ENCODE data around the gene TMEM203. TPM values are rescaled to one million over a fixed set of nuclear protein-coding genes. Genes with fewer than 3 reads are reported as not detected.

Gene TMEM203
- polyA plus RNA-seq, 1 donor = 33.1 TPM

DNA sequence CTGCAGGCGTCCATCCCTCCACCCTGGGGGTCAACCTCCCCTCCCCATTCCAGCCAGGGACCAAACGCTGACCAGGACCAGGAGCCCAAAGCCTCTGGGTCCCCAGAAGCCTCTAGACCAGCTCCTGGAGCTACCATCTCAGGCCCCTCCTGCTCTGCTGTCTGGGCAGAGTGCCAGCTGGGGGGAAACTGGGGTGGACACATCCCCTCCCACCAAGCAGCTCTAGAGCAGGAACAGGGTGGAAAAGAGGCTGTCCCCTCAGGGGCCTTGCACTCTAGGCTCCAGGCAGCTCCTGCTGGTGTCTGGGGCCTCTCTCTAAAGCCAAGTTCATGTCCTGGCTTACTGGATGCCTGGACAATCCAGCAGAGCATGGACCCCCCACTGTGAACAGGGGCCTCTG is 12.6 kb downstream of the TMEM203 start:
- H3K27ac ChIP-seq (ENCODE audit: low read length) = no peak overlapping the region
- no peak overlapping the region for H3K4me3 ChIP-seq (ENCODE audit: low read length)
- H3K36me3 ChIP-seq (ENCODE audit: control insufficient read depth, insufficient read depth, low read length) = peaks cover 40% of the 10 kb centered on the region
- H3K9me3 ChIP-seq (ENCODE audit: control insufficient read depth, low read depth, low read length) = no peaks in the 10 kb centered on the region
- H3K4me1 ChIP-seq (ENCODE audit: control insufficient read depth, insufficient read depth, low read length) = peaks cover 57% of the 10 kb centered on the region
- no peak for DNase-seq
- no peaks in the 10 kb centered on the region for H3K27me3 ChIP-seq (ENCODE audit: control insufficient read depth, insufficient read depth, low read length)
- WGBS (ENCODE audit: insufficient coverage, low lambda C conversion rate) = no CpG with 5 or more reads among the region's 2 CpGs

DNA sequence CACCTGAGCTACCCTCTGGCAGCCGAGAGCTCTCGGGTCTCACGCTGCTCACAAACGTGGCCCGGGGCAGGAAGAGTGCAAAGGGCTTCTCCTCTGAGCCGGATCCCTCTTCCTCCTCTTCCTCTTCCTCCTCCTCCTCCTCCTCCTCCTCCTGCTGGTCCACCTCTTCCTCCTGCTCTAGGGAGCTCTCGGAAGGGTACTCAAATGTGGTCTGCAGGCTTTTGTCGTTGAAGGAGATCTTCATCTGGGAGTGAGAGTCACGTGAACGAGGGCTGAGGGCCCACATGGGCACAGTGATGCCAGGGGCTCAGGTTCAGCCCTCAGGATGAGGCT is 13.0 kb downstream of the TMEM203 start:
- Histone ChIP-seq H3K36me3 (ENCODE audit: control insufficient read depth, insufficient read depth, low read length) (peaks cover 40% of the 10 kb centered on the region), H3K4me1 (ENCODE audit: control insufficient read depth, insufficient read depth, low read length) (peaks cover 56% of the 10 kb centered on the region), H3K27me3 (ENCODE audit: control insufficient read depth, insufficient read depth, low read length) (no peaks in the 10 kb centered on the region), H3K27ac (ENCODE audit: low read length) (no peak overlapping the region), H3K4me3 (ENCODE audit: low read length) (no peak overlapping the region), H3K9me3 (ENCODE audit: control insufficient read depth, low read depth, low read length) (no peaks in the 10 kb centered on the region)
- no CpG with 5 or more reads among the region's 10 CpGs for WGBS (ENCODE audit: insufficient coverage, low lambda C conversion rate)
- no peak for DNase-seq

DNA sequence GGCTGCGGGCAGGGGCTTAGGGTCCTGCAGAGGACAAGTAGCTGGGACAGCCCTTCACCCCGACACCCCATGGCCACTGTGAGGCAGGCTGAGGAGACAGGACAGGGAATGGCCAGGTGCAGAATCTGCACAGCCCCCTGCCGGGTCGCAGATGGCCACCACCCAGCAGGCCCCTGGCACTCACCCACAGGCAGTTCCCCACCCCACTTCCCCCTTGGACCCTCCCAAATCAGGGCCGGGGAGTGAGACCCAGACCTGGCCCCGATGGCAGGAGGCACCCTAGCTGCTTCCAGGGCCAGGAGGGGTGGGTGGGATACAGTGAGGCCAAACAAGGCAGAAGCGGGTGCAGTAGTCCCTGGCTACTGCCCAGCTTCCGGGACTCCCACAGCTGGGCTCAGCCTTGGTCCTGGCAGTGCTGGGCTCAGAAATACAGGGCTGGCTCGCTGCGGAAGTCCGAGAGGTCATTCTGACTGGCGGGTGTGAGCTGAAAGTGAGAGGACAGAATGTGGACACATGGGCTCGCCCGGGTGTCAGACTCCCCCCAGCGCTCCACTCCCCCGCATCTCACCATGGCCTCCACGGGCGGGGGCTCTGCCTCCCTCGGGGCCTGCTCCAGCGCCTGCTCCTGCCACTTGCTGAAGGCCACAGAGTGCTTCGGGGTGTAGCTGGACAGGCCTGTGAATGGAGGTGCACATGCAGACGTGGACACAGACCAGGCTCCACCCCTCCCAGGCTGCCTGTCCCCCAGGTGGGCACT is 13.6 kb downstream of the TMEM203 start:
- no peaks in the 10 kb centered on the region for H3K27me3 ChIP-seq (ENCODE audit: control insufficient read depth, insufficient read depth, low read length)
- no peak overlapping the region for H3K4me3 ChIP-seq (ENCODE audit: low read length)
- WGBS (ENCODE audit: insufficient coverage, low lambda C conversion rate) = no CpG with 5 or more reads among the region's 22 CpGs
- no peak for DNase-seq
- peaks cover 56% of the 10 kb centered on the region for H3K4me1 ChIP-seq (ENCODE audit: control insufficient read depth, insufficient read depth, low read length)
- no peak overlapping the region for H3K27ac ChIP-seq (ENCODE audit: low read length)
- no peaks in the 10 kb centered on the region for H3K9me3 ChIP-seq (ENCODE audit: control insufficient read depth, low read depth, low read length)
- H3K36me3 ChIP-seq (ENCODE audit: control insufficient read depth, insufficient read depth, low read length) = peaks cover 43% of the 10 kb centered on the region

DNA sequence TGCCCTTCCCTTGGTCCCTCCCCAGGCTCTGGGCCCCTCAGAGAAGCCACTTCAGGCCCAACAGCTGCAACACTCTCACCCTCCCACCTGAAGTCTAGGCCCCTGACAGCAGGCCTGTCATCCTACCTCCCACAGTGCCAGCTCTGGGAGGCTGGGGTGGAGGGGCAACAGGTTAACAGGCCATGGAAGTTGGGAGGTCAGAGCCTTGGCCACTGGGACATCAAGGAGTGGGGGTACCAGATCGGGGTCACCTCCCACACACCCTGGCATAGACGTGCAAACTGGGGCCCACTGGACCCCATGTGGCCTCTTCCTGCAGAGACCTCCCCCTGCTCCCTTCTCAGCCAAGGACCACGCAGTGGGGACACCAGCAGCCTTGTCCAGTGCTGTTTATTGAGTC is 14.2 kb downstream of the TMEM203 start:
- H3K27ac ChIP-seq (ENCODE audit: low read length) = no peak overlapping the region
- no peaks in the 10 kb centered on the region for H3K9me3 ChIP-seq (ENCODE audit: control insufficient read depth, low read depth, low read length)
- peaks cover 50% of the 10 kb centered on the region for H3K36me3 ChIP-seq (ENCODE audit: control insufficient read depth, insufficient read depth, low read length)
- peaks cover 56% of the 10 kb centered on the region for H3K4me1 ChIP-seq (ENCODE audit: control insufficient read depth, insufficient read depth, low read length)
- no peaks in the 10 kb centered on the region for H3K27me3 ChIP-seq (ENCODE audit: control insufficient read depth, insufficient read depth, low read length)
- no peak overlapping the region for H3K4me3 ChIP-seq (ENCODE audit: low read length)
- no peak for DNase-seq
- WGBS (ENCODE audit: insufficient coverage, low lambda C conversion rate) = no CpG with 5 or more reads among the region's 3 CpGs

DNA sequence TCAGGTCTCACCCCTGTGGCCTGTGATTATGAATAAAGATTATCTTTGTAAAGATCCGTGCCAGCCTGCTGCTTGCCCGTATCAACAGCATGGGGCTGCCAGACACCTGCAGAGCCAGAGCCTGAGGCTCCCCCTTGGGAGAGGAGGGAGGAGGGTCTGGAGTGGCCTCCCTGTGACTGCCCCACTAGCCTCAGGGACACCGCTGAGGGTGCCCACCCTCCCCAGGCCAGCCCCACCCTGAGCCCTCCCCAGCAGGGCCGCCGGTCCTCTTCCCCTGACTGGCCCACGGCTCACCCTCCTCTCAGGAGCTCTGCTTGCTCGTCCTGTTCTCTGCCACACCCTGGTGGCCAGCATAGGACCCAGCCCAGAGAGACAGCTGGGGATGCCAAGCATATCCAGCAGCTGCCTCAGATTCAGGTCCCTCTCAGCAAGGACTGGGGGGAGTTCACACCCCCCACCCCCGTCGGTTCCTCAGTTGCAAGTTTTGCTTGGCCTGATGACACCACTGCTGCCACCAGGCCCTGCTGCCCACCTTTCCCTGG is 15.1 kb downstream of the TMEM203 start:
- H3K9me3 ChIP-seq (ENCODE audit: control insufficient read depth, low read depth, low read length) = no peaks in the 10 kb centered on the region
- no peak overlapping the region for H3K27ac ChIP-seq (ENCODE audit: low read length)
- peak overlapping the region; percentile 100 for H3K4me3 ChIP-seq (ENCODE audit: low read length)
- H3K27me3 ChIP-seq (ENCODE audit: control insufficient read depth, insufficient read depth, low read length) = no peaks in the 10 kb centered on the region
- WGBS (ENCODE audit: insufficient coverage, low lambda C conversion rate) = no CpG with 5 or more reads among the region's 9 CpGs
- no peak for DNase-seq
- H3K36me3 ChIP-seq (ENCODE audit: control insufficient read depth, insufficient read depth, low read length) = peaks cover 57% of the 10 kb centered on the region
- peaks cover 48% of the 10 kb centered on the region for H3K4me1 ChIP-seq (ENCODE audit: control insufficient read depth, insufficient read depth, low read length)

GRCh38 chr9:137189297-137190295 is 15.9 kb downstream of the TMEM203 start:
- Histone ChIP-seq H3K9me3 (ENCODE audit: control insufficient read depth, low read depth, low read length) (no peaks in the 10 kb centered on the region), H3K36me3 (ENCODE audit: control insufficient read depth, insufficient read depth, low read length) (peaks cover 65% of the 10 kb centered on the region), H3K27me3 (ENCODE audit: control insufficient read depth, insufficient read depth, low read length) (no peaks in the 10 kb centered on the region), H3K4me1 (ENCODE audit: control insufficient read depth, insufficient read depth, low read length) (peaks cover 41% of the 10 kb centered on the region), H3K27ac (ENCODE audit: low read length) (peak overlapping the region; percentile 82), H3K4me3 (ENCODE audit: low read length) (peak overlapping the region; percentile 100)
- WGBS (ENCODE audit: insufficient coverage, low lambda C conversion rate) = no CpG with 5 or more reads among the region's 23 CpGs
- no peak for DNase-seq

DNA sequence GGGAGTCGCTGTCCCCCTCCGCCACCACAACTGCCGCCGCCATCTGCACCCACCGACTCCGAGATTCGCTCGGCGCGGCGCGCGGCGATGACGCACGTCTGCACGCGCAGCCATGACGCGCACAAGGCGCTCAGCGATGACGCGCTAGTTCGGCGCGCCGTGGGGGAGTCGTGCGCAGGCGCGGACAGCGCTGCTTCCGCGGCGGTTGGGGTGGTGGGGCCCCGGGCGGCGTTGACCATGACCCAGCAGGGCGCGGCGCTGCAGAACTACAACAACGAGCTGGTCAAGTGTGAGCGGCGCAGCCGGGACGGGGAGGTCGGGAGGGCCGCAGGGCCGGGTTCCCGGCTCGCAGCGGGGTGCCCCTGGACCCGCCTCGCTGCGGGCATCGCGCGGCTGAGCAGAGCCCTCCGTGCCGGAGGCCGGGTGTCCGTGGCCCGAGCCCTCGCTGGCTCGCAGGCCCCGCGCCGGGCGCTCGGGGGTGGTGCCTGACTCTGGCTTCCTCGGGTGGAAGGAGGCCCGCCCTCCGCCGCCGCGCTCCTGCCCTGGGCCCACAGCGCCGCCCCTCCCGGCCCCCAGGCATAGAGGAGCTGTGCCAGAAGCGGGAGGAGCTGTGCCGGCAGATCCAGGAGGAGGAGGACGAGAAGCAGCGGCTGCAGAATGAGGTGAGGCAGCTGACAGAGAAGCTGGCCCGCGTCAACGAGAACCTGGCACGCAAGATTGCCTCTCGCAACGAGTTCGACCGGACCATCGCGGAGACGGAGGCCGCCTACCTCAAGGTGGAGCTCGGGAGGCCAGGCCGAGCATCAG is 16.8 kb downstream of the TMEM203 start, which contains the start of the genes ANAPC2 and SSNA1:
Gene ANAPC2, minus strand, starts transcription at position 71 of the 807 bp plus-strand sequence. Its CDS starts 28 bp downstream, at position 43.
Gene SSNA1, plus strand, starts transcription at position 187 of the 807 bp plus-strand sequence. Its CDS starts 51 bp downstream, at position 238.
- Histone ChIP-seq H3K9me3 (ENCODE audit: control insufficient read depth, low read depth, low read length) (no peaks in the 10 kb centered on the region), H3K27ac (ENCODE audit: low read length) (peak within 1 kb of the TSS; percentile 82), H3K27me3 (ENCODE audit: control insufficient read depth, insufficient read depth, low read length) (no peaks in the 10 kb centered on the region), H3K36me3 (ENCODE audit: control insufficient read depth, insufficient read depth, low read length) (peaks cover 71% of the 10 kb centered on the region), H3K4me1 (ENCODE audit: control insufficient read depth, insufficient read depth, low read length) (peaks cover 38% of the 10 kb centered on the region), H3K4me3 (ENCODE audit: low read length) (peak within 1 kb of the TSS; percentile 100)
- DNase-seq = peak; percentile 96 to 98
- no CpG with 5 or more reads among the region's 98 CpGs for WGBS (ENCODE audit: insufficient coverage, low lambda C conversion rate)

- peak overlapping the region; percentile 100 for H3K4me3 ChIP-seq (ENCODE audit: low read length)
- WGBS (ENCODE audit: insufficient coverage, low lambda C conversion rate) = no CpG with 5 or more reads among the region's 31 CpGs
- DNase-seq = no peak
- H3K9me3 ChIP-seq (ENCODE audit: control insufficient read depth, low read depth, low read length) = no peaks in the 10 kb centered on the region
- peak overlapping the region; percentile 63 for H3K27ac ChIP-seq (ENCODE audit: low read length)
- peaks cover 72% of the 10 kb centered on the region for H3K36me3 ChIP-seq (ENCODE audit: control insufficient read depth, insufficient read depth, low read length)
- no peaks in the 10 kb centered on the region for H3K27me3 ChIP-seq (ENCODE audit: control insufficient read depth, insufficient read depth, low read length)
- peaks cover 38% of the 10 kb centered on the region for H3K4me1 ChIP-seq (ENCODE audit: control insufficient read depth, insufficient read depth, low read length)
Observed at GRCh38 chr9:137188086-137188489, 17.4 kb downstream of the TMEM203 start.

- Histone ChIP-seq H3K4me1 (ENCODE audit: control insufficient read depth, insufficient read depth, low read length) (peaks cover 38% of the 10 kb centered on the region), H3K27ac (ENCODE audit: low read length) (no peak overlapping the region), H3K4me3 (ENCODE audit: low read length) (peak overlapping the region; percentile 100), H3K27me3 (ENCODE audit: control insufficient read depth, insufficient read depth, low read length) (no peaks in the 10 kb centered on the region), H3K9me3 (ENCODE audit: control insufficient read depth, low read depth, low read length) (no peaks in the 10 kb centered on the region), H3K36me3 (ENCODE audit: control insufficient read depth, insufficient read depth, low read length) (peaks cover 74% of the 10 kb centered on the region)
- no peak for DNase-seq
- WGBS (ENCODE audit: insufficient coverage, low lambda C conversion rate) = no CpG with 5 or more reads among the region's 15 CpGs
Observed at GRCh38 chr9:137187386-137187785, 18.1 kb downstream of the TMEM203 start.
